Fibroblast of lung (primary cell): ENCODE measurements around the gene NME8. TPM values are rescaled to one million over a fixed set of nuclear protein-coding genes. Genes with fewer than 3 reads are reported as not detected.

Experiments used
- DNase-seq, 2 donors: peaks; one replicate each; pipeline versions ENCODE4 v3.0.0 to v3.0.0-alpha.2; 2010; ENCODE audit warnings: low read depth in 2 of 2
- H2AFZ ChIP-seq: 2 replicates; pipeline ENCODE4 v1.5.1; 2012; ENCODE audit warnings: low read length, control low read depth, inconsistent platforms
- H3K27ac ChIP-seq: 2 replicates; pipeline ENCODE4 v1.5.1; 2011; ENCODE audit warnings: low read length, control low read depth; ENCODE audit not compliant: insufficient read depth
- H3K27me3 ChIP-seq: 2 replicates; pipeline ENCODE4 v1.5.1; 2011; ENCODE audit warnings: mild to moderate bottlenecking, low read length; ENCODE audit not compliant: control insufficient read depth, insufficient read depth
- H3K36me3 ChIP-seq: 2 replicates; pipeline ENCODE4 v1.5.1; 2011; ENCODE audit warnings: low read length; ENCODE audit not compliant: control insufficient read depth, insufficient read depth
- H3K4me1 ChIP-seq: 2 replicates; pipeline ENCODE4 v1.5.1; 2011; ENCODE audit warnings: low read length; ENCODE audit not compliant: control insufficient read depth, insufficient read depth; ENCODE audit errors: extremely low read depth
- H3K4me2 ChIP-seq: 2 replicates; pipeline ENCODE4 v1.5.1; 2011; ENCODE audit warnings: low read length, control low read depth; ENCODE audit not compliant: insufficient read depth; ENCODE audit errors: extremely low read depth
- H3K4me3 ChIP-seq, 4 experiments: fragments of 200-600 bp in 1 of 4; sonication (generic) in 1 of 4; replicated peaks in 1 of 4; 2 replicates each; pipeline ENCODE4 v1.5.1; 2011 to 2016; ENCODE audit warnings: low read length in 4 of 4, low read depth in 3 of 4, mild to moderate bottlenecking in 3 of 4, control low read depth in 2 of 4, inconsistent platforms in 1 of 4, mixed read lengths in 1 of 4; ENCODE audit not compliant: insufficient read depth in 1 of 4; ENCODE audit errors: control extremely low read depth in 1 of 4
- H3K79me2 ChIP-seq: 2 replicates; pipeline ENCODE4 v1.5.1; 2012; ENCODE audit warnings: mild to moderate bottlenecking, low read length, inconsistent platforms; ENCODE audit not compliant: control insufficient read depth, insufficient read depth
- H3K9ac ChIP-seq: 2 replicates; pipeline ENCODE4 v1.5.1; 2011; ENCODE audit warnings: mild to moderate bottlenecking, low read length, control low read depth; ENCODE audit not compliant: insufficient read depth
- H3K9me3 ChIP-seq: 2 replicates; pipeline ENCODE4 v1.5.1; 2012; ENCODE audit warnings: low read depth, low read length; ENCODE audit not compliant: control insufficient read depth, insufficient read depth
- H4K20me1 ChIP-seq: 2 replicates; pipeline ENCODE4 v1.5.1; 2011; ENCODE audit warnings: low read length; ENCODE audit not compliant: control insufficient read depth, insufficient read depth; ENCODE audit errors: extremely low read depth
- CTCF ChIP-seq, 2 donors: IDR thresholded peaks in 1 of 2; conservative IDR thresholded peaks in 1 of 2; 1 replicate in 1 of 2; 2 replicates in 1 of 2; pipeline ENCODE4 v1.5.1; 2011 to 2012; ENCODE audit warnings: low read length in 2 of 2, control low read depth in 1 of 2, inconsistent platforms in 1 of 2, low read depth in 1 of 2, mild to moderate bottlenecking in 1 of 2
- EZH2 ChIP-seq: IDR thresholded peaks from 2 replicates; pipeline ENCODE4 v1.5.1; 2012; ENCODE audit warnings: low read length, control low read depth, mild to moderate bottlenecking; ENCODE audit errors: missing control alignments
- polyA plus RNA-seq, 2 donors: library from polyadenylated mRNA; depleted of rRNA in 1 of 2; stranded (reverse) in 1 of 2; unstranded in 1 of 2; fragments of >200 nt; gene quantifications; 2 replicates each; pipeline ENCODE4 v1.2.1, GENCODE V29; 2011 to 2012; ENCODE audit warnings: missing spikeins in 1 of 2
- total RNA-seq: library from RNA; depleted of rRNA; stranded (reverse); fragments of >200 nt; gene quantifications from 2 replicates; pipeline ENCODE4 v1.2.1, GENCODE V29; 2014

The NME8 gene
- total and polyA plus RNA-seq, 2 donors (not counting 1 experiment from before 2014, with no cell fraction given), result not detected

GRCh38 chr7:37823557-37823956 is 24.8 kb upstream of the NME8 start:
- Histone ChIP-seq H4K20me1 (no peaks in the 10 kb centered on the region), H3K79me2 (no peaks in the 10 kb centered on the region), H3K36me3 (no peaks in the 10 kb centered on the region), H3K4me1 (no peaks in the 10 kb centered on the region), H3K9me3 (no peaks in the 10 kb centered on the region), H3K27me3 (no peaks in the 10 kb centered on the region), H3K4me2 (no peak overlapping the region), H3K9ac (no peak overlapping the region), H3K4me3 (no peak overlapping the region), H3K27ac (no peak overlapping the region), H2AFZ (no peak overlapping the region)
- no peak for TF ChIP-seq CTCF (conservative IDR thresholded peaks at IDR 0.05 in 1 of 2, IDR thresholded peaks at IDR 0.05 in 1 of 2; ENCODE audit: low read depth in 1 of 2, low read length in 2 of 2)
- no peak for TF ChIP-seq EZH2
- no peak for DNase-seq

- no peaks in the 10 kb centered on the region for H3K4me1 ChIP-seq
- H2AFZ ChIP-seq, result no peak overlapping the region
- no peak for DNase-seq
- H3K9me3 ChIP-seq, result no peaks in the 10 kb centered on the region
- H3K36me3 ChIP-seq, result no peaks in the 10 kb centered on the region
- no peaks in the 10 kb centered on the region for H3K79me2 ChIP-seq
- H3K27ac ChIP-seq, result no peak overlapping the region
- TF ChIP-seq EZH2, result no peak
- TF ChIP-seq CTCF (conservative IDR thresholded peaks at IDR 0.05 in 1 of 2, IDR thresholded peaks at IDR 0.05 in 1 of 2; ENCODE audit: low read depth in 1 of 2, low read length in 2 of 2), result no peak
- H3K4me3 ChIP-seq, result no peak overlapping the region
- no peaks in the 10 kb centered on the region for H4K20me1 ChIP-seq
- no peaks in the 10 kb centered on the region for H3K27me3 ChIP-seq
- H3K4me2 ChIP-seq, result no peak overlapping the region
- no peak overlapping the region for H3K9ac ChIP-seq
Measured at GRCh38 chr7:37825038-37825437, 23.4 kb upstream of the NME8 start.

GRCh38 chr7:37826825-37827224 is 21.6 kb upstream of the NME8 start:
- no peak overlapping the region for H2AFZ ChIP-seq
- H4K20me1 ChIP-seq, result no peaks in the 10 kb centered on the region
- H3K27ac ChIP-seq, result no peak overlapping the region
- no peak overlapping the region for H3K9ac ChIP-seq
- no peaks in the 10 kb centered on the region for H3K9me3 ChIP-seq
- H3K4me3 ChIP-seq, result no peak overlapping the region
- DNase-seq, result no peak
- no peaks in the 10 kb centered on the region for H3K79me2 ChIP-seq
- H3K27me3 ChIP-seq, result no peaks in the 10 kb centered on the region
- no peak overlapping the region for H3K4me2 ChIP-seq
- TF ChIP-seq EZH2 (no peak), CTCF (conservative IDR thresholded peaks at IDR 0.05 in 1 of 2, IDR thresholded peaks at IDR 0.05 in 1 of 2; ENCODE audit: low read depth in 1 of 2, low read length in 2 of 2) (no peak)
- H3K36me3 ChIP-seq, result no peaks in the 10 kb centered on the region
- H3K4me1 ChIP-seq, result no peaks in the 10 kb centered on the region
